ENCODE data around the gene GYS2.

The GYS2 gene

GRCh38 chr12:21502872-21503271 lies 101.8 kb downstream of the GYS2 start:
- no peak for DNase-seq (ENCODE audit: low read depth)

- DNase-seq (ENCODE audit: low read depth): peak; percentile 13
These were observed 102.5 kb downstream of the GYS2 start for GRCh38 chr12:21502164-21502496.

- peak; percentile 72 for DNase-seq (ENCODE audit: low read depth)
These were observed 103.1 kb downstream of the GYS2 start, which contains the start of the genes GOLT1B and RECQL for GRCh38 chr12:21501258-21502163. GOLT1B (plus strand) TSS chr12:21501789; CDS start chr12:21501924, 135 bp downstream. RECQL (minus strand) TSS chr12:21501635; CDS start chr12:21499570, 2,065 bp downstream.

DNA sequence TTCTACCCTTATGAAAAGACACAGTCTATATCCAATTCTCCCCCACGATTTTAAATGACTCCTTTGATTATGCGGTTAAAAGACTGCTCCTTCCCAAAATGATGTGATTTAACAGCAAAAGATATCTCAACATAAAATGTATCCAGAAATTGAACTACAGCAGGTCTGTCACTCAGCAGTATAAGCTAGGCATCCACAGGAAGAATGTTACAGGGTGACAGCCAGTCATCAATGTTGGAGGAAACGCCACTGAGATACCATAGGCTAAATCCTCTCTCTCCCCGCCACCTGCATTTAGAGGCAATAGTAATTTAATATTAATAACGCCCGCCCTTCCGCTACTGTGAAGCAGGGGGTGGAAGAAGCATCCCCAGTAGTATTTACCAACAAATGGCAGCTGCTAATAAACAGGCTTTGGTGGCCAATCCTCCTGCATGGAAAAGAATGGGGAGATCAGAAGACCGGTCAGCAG lies 103.8 kb downstream of the GYS2 start:
- DNase-seq (ENCODE audit: low read depth): no peak

- DNase-seq (ENCODE audit: low read depth): no peak
These were observed 104.9 kb downstream of the GYS2 start for GRCh38 chr12:21499765-21500164.

Data from stimulated activated CD8-positive, alpha-beta memory T cell treated with anti-CD3 and anti-CD28 coated beads, Interleukin-12 subunit alpha, Interleukin-12 subunit beta, amount 100 ng/mL, for 4 hours (primary cell).